Stimulated activated CD4-positive, alpha-beta T cell treated with anti-CD3 and anti-CD28 coated beads, Interleukin-2, amount 100 ng/mL, for 48 hours (primary cell): ENCODE data around the gene SLC25A25.
"Not testable (repeated sequence)": the region's sequence is repeated elsewhere in the genome, so short reads cannot be mapped to it uniquely, and the experiment has no call there.

ENCODE experiments used
- DNase-seq, 2 donors: peaks; one replicate each; pipeline ENCODE4 v3.0.0-alpha.2; 2020

SLC25A25 gene

GRCh38 chr9:128098297-128099230 is 30.5 kb downstream of the SLC25A25 start:
- peak in 1 of 2 donors; percentile 65 for DNase-seq

GRCh38 chr9:128099231-128099931 is 31.3 kb downstream of the SLC25A25 start:
- DNase-seq = no peak

- DNase-seq = no peak
These were observed 32.0 kb downstream of the SLC25A25 start for GRCh38 chr9:128099932-128100491.

- DNase-seq = no peak
These were observed 32.5 kb downstream of the SLC25A25 start for GRCh38 chr9:128100581-128100980.

GRCh38 chr9:128101231-128101661 is 33.2 kb downstream of the SLC25A25 start:
- no peak for DNase-seq

- DNase-seq = no peak
These were observed 33.7 kb downstream of the SLC25A25 start for GRCh38 chr9:128101690-128102089.

GRCh38 chr9:128102196-128102595 is 34.2 kb downstream of the SLC25A25 start:
- DNase-seq = no peak

- DNase-seq = no peak
These were observed 35.0 kb downstream of the SLC25A25 start for GRCh38 chr9:128102861-128103588.

- no peak for DNase-seq
These were observed 35.5 kb downstream of the SLC25A25 start for GRCh38 chr9:128103589-128103962.

GRCh38 chr9:128104171-128104618 is 36.2 kb downstream of the SLC25A25 start:
- DNase-seq = no peak

- no peak for DNase-seq
These were observed 37.6 kb downstream of the SLC25A25 start for GRCh38 chr9:128105538-128106175.

GRCh38 chr9:128106181-128106939 is 38.3 kb downstream of the SLC25A25 start:
- DNase-seq = no peak

- no peak for DNase-seq
These were observed 39.0 kb downstream of the SLC25A25 start for GRCh38 chr9:128106940-128107467.

- no peak for DNase-seq
These were observed 39.6 kb downstream of the SLC25A25 start for GRCh38 chr9:128107468-128108268.

- DNase-seq = no peak
These were observed 40.4 kb downstream of the SLC25A25 start for GRCh38 chr9:128108269-128109049.

GRCh38 chr9:128109050-128109709 is 41.1 kb downstream of the SLC25A25 start:
- DNase-seq = no peak

GRCh38 chr9:128111726-128112125 is 43.7 kb downstream of the SLC25A25 start:
- not testable (repeated sequence) for DNase-seq

GRCh38 chr9:128113526-128114325 is 45.7 kb downstream of the SLC25A25 start:
- no peak for DNase-seq
